ENCODE results near the gene DNAH11. TPM values are rescaled to one million over a fixed set of nuclear protein-coding genes. Genes with fewer than 3 reads are reported as not detected.
A peak's percentile ranks its signal among the peaks of the same experiment; 100 is the strongest.
"Not testable (repeated sequence)": the region's sequence is repeated elsewhere in the genome, so short reads cannot be mapped to it uniquely, and the experiment has no call there.

The DNAH11 gene
- total RNA-seq, 1 experiment from 2014 or later = 0.11 TPM

GRCh38 chr7:21922605-21923004 lies 379.8 kb downstream of the DNAH11 start:
- no peak for DNase-seq (ENCODE audit: low read depth)

GRCh38 chr7:21923658-21924057 lies 380.8 kb downstream of the DNAH11 start:
- peak; percentile 53 for DNase-seq (ENCODE audit: low read depth)

GRCh38 chr7:21926448-21926847 lies 383.6 kb downstream of the DNAH11 start:
- no peak for DNase-seq (ENCODE audit: low read depth)

GRCh38 chr7:21927693-21928092 lies 384.9 kb downstream of the DNAH11 start:
- DNase-seq (ENCODE audit: low read depth) = no peak

- not testable (repeated sequence) for DNase-seq (ENCODE audit: low read depth)
These were observed 390.5 kb downstream of the DNAH11 start for GRCh38 chr7:21933293-21933692.

GRCh38 chr7:21934808-21935207 lies 392.0 kb downstream of the DNAH11 start:
- DNase-seq (ENCODE audit: low read depth) = no peak

- DNase-seq (ENCODE audit: low read depth) = no peak
These were observed 395.6 kb downstream of the DNAH11 start for GRCh38 chr7:21938463-21938862.

- no peak for DNase-seq (ENCODE audit: low read depth)
These were observed 396.5 kb downstream of the DNAH11 start for GRCh38 chr7:21939136-21939857.

- no peak for DNase-seq (ENCODE audit: low read depth)
These were observed 397.1 kb downstream of the DNAH11 start for GRCh38 chr7:21939858-21940372.

- no peak for DNase-seq (ENCODE audit: low read depth)
These were observed 398.8 kb downstream of the DNAH11 start for GRCh38 chr7:21941611-21942141.

GRCh38 chr7:21942955-21943354 lies 400.1 kb downstream of the DNAH11 start:
- DNase-seq (ENCODE audit: low read depth) = no peak

GRCh38 chr7:21943436-21943835 lies 400.6 kb downstream of the DNAH11 start:
- no peak for DNase-seq (ENCODE audit: low read depth)

- DNase-seq (ENCODE audit: low read depth) = no peak
These were observed 402.0 kb downstream of the DNAH11 start for GRCh38 chr7:21944616-21945453.

- DNase-seq (ENCODE audit: low read depth) = peak; percentile 83
These were observed 402.8 kb downstream of the DNAH11 start, which contains the start of gene CDCA7L for GRCh38 chr7:21945454-21946221. TSS of gene CDCA7L (minus strand) at chr7:21945899. CDS start at chr7:21945804, 95 bp downstream.

- DNase-seq (ENCODE audit: low read depth) = no peak
These were observed 403.4 kb downstream of the DNAH11 start for GRCh38 chr7:21946222-21946709.

GRCh38 chr7:21947056-21947455 lies 404.2 kb downstream of the DNAH11 start:
- no peak for DNase-seq (ENCODE audit: low read depth)

- no peak for DNase-seq (ENCODE audit: low read depth)
These were observed 405.1 kb downstream of the DNAH11 start for GRCh38 chr7:21947946-21948345.

GRCh38 chr7:21948364-21948763 lies 405.5 kb downstream of the DNAH11 start:
- no peak for DNase-seq (ENCODE audit: low read depth)

- no peak for DNase-seq (ENCODE audit: low read depth)
These were observed 406.2 kb downstream of the DNAH11 start for GRCh38 chr7:21948887-21949540.

Measured in LHCN-M2 (cell line).